Keratinocyte (primary cell): ENCODE results near the gene REEP3. TPM values are rescaled to one million over a fixed set of nuclear protein-coding genes. Genes with fewer than 3 reads are reported as not detected.

Experiments used
- DNase-seq: peaks from one replicate; pipeline ENCODE4 v3.0.0-alpha.2; 2011; ENCODE audit warnings: low read depth, missing footprints, low spot score
- FAIRE-seq: peaks from 2 replicates; lab custom pipeline; 2011; peaks lifted over from hg19 to GRCh38; lab: Jason Lieb, UNC
- H2AFZ ChIP-seq: 2 replicates; pipeline ENCODE4 v1.6.0; 2012; ENCODE audit warnings: low read length, control low read depth, inconsistent platforms; ENCODE audit not compliant: control insufficient read depth
- H3K27ac ChIP-seq: 2 replicates; pipeline ENCODE4 v1.5.1; 2011; ENCODE audit warnings: low read length; ENCODE audit not compliant: control insufficient read depth, insufficient read depth
- H3K27me3 ChIP-seq: 3 replicates; pipeline ENCODE4 v1.6.0; 2011; ENCODE audit warnings: low read length; ENCODE audit not compliant: control insufficient read depth, insufficient read depth; ENCODE audit errors: extremely low read depth
- H3K36me3 ChIP-seq, 2 experiments: 2 replicates in 1 of 2; 3 replicates in 1 of 2; pipeline ENCODE4 v1.5.1; 2011; ENCODE audit warnings: low read length in 2 of 2, mild to moderate bottlenecking in 1 of 2; ENCODE audit not compliant: control insufficient read depth in 2 of 2, insufficient read depth in 2 of 2; ENCODE audit errors: extremely low read depth in 1 of 2
- H3K4me1 ChIP-seq: 3 replicates; pipeline ENCODE4 v1.5.1; 2011; ENCODE audit warnings: low read length; ENCODE audit not compliant: control insufficient read depth, insufficient read depth; ENCODE audit errors: extremely low read depth
- H3K4me2 ChIP-seq: 3 replicates; pipeline ENCODE4 v1.6.0; 2011; ENCODE audit warnings: low read depth, low read length; ENCODE audit not compliant: control insufficient read depth, insufficient read depth; ENCODE audit errors: extremely low read depth
- H3K4me3 ChIP-seq, 3 experiments: fragments of 200-600 bp in 1 of 3; sonication (generic) in 1 of 3; 2 replicates in 2 of 3; 3 replicates in 1 of 3; pipeline ENCODE4 v1.5.1; 2011 to 2016; ENCODE audit warnings: low read length in 3 of 3, mild to moderate bottlenecking in 3 of 3, control low read depth in 2 of 3, inconsistent platforms in 1 of 3, low read depth in 1 of 3, mixed read lengths in 1 of 3, mixed run types in 1 of 3, moderate library complexity in 1 of 3; ENCODE audit not compliant: control insufficient read depth in 2 of 3, insufficient read depth in 2 of 3; ENCODE audit errors: extremely low read depth in 1 of 3
- H3K79me2 ChIP-seq: 2 replicates; pipeline ENCODE4 v1.6.0; 2012; ENCODE audit warnings: low read length; ENCODE audit not compliant: control insufficient read depth, insufficient read depth
- H3K9ac ChIP-seq: 3 replicates; pipeline ENCODE4 v1.6.0; 2011; ENCODE audit warnings: low read length; ENCODE audit not compliant: control insufficient read depth, insufficient read depth; ENCODE audit errors: extremely low read depth
- H3K9me1 ChIP-seq: 3 replicates; pipeline ENCODE4 v1.6.0; 2011; ENCODE audit warnings: low read length; ENCODE audit not compliant: control insufficient read depth, insufficient read depth; ENCODE audit errors: extremely low read depth
- H3K9me3 ChIP-seq: 2 replicates; pipeline ENCODE4 v1.5.1; 2012; ENCODE audit warnings: low read depth, low read length; ENCODE audit not compliant: control insufficient read depth
- H4K20me1 ChIP-seq: 3 replicates; pipeline ENCODE4 v1.6.0; 2011; ENCODE audit warnings: low read length; ENCODE audit not compliant: control insufficient read depth, insufficient read depth; ENCODE audit errors: extremely low read depth
- EZH2 ChIP-seq: IDR thresholded peaks from one replicate; pipeline ENCODE4 v1.6.1; 2012; ENCODE audit warnings: inconsistent platforms, mild to moderate bottlenecking, low read length, moderate library complexity
- dilution Hi-C: fragments of 300-500 bp; cut with MboI; formaldehyde crosslinking; loops from one replicate; pipeline ENCODE4 v1.7.0; 2020; ENCODE audit warnings: low sequenced_read_pairs; ENCODE audit not compliant: extremely low pct_ligation_motif_present
- polyA plus RNA-seq, 5 experiments: library from polyadenylated mRNA; depleted of rRNA in 3 of 5; stranded (reverse) in 3 of 5; stranded (forward) in 1 of 5; unstranded in 1 of 5; fragments of >200 nt; gene quantifications; 1 replicate in 1 of 5; 2 replicates in 3 of 5; 3 replicates in 1 of 5; pipeline versions ENCODE4 v1.2.1 to v1.2.3, GENCODE V29; 2011 to 2012; ENCODE audit warnings: missing spikeins in 2 of 5, low read depth in 1 of 5, low replicate concordance in 1 of 5
- TF ChIP-seq, protein P1 (sequence below), 3 experiments: IDR thresholded peaks in 1 of 3; conservative IDR thresholded peaks in 1 of 3; optimal IDR thresholded peaks in 1 of 3; 2 replicates in 2 of 3; 3 replicates in 1 of 3; pipeline versions ENCODE3 to v1.5.1; 2011; ENCODE audit warnings: low read length in 3 of 3, mild to moderate bottlenecking in 3 of 3, moderate library complexity in 2 of 3, control low read depth in 1 of 3, inconsistent platforms in 1 of 3; ENCODE audit not compliant: insufficient read depth in 2 of 3; ENCODE audit errors: extremely low read depth in 1 of 3

The REEP3 gene
- polyA plus RNA-seq, 1 donor (not counting 4 experiments of a cell fraction or from before 2014, with no cell fraction given), result 52.8 TPM

DNA sequence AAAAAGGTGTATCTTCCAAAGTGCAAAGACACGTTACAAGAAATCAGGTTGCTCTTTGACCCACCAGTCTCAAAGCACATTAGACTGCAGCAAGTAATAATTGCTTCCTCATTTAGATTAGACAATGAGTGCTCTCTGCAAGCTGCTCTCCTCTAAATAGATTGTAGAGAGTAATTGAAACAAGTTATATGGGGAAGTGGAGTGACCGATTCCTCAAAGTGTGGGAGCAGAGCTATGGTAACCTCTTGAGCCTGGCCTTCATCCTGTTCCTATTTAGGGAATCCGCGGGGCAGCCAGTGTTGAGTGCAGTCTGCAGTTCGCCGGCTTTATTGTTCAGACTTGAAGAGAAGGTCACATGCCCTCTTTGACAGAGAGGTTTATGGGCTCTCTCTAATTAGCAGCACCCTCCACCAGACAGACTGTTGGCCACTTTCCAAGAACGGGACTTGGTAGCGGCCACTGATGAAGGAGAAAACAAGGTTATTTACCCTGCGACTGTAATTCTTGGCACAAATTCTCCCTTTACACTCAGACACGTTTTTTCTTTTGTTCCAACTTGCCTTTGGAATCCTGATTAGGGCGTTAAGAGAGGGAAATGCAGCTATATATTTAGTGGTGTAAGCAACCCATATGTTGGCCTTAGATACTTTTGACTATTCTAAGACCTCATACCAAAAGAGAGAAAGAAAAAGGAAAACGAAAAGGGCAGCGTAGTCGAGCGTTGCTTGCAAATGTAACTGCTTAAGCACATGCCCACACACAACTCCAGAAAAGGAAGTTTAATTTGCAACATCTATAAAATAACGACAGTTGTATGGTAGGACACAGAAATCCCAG, 107.5 kb downstream of the REEP3 start:
- dilution Hi-C loops, result no loop called here
- H3K4me2 ChIP-seq, result peak overlapping the region; percentile 95
- H3K9me1 ChIP-seq, result no peaks in the 10 kb centered on the region
- H3K27me3 ChIP-seq, result no peaks in the 10 kb centered on the region
- TF ChIP-seq EZH2, result no peak
- TF ChIP-seq, protein P1, sequence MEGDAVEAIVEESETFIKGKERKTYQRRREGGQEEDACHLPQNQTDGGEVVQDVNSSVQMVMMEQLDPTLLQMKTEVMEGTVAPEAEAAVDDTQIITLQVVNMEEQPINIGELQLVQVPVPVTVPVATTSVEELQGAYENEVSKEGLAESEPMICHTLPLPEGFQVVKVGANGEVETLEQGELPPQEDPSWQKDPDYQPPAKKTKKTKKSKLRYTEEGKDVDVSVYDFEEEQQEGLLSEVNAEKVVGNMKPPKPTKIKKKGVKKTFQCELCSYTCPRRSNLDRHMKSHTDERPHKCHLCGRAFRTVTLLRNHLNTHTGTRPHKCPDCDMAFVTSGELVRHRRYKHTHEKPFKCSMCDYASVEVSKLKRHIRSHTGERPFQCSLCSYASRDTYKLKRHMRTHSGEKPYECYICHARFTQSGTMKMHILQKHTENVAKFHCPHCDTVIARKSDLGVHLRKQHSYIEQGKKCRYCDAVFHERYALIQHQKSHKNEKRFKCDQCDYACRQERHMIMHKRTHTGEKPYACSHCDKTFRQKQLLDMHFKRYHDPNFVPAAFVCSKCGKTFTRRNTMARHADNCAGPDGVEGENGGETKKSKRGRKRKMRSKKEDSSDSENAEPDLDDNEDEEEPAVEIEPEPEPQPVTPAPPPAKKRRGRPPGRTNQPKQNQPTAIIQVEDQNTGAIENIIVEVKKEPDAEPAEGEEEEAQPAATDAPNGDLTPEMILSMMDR (optimal IDR thresholded peaks at IDR 0.05 in 1 of 3, IDR thresholded peaks at IDR 0.05 in 1 of 3, conservative IDR thresholded peaks at IDR 0.05 in 1 of 3; ENCODE audit: extremely low read depth in 1 of 3, insufficient read depth in 2 of 3, low read length in 3 of 3), result no peak
- FAIRE-seq (peak; percentile 26), DNase-seq (no peak)
- no peaks in the 10 kb centered on the region for H4K20me1 ChIP-seq
- no peaks in the 10 kb centered on the region for H3K9me3 ChIP-seq
- no peaks in the 10 kb centered on the region for H3K36me3 ChIP-seq
- H3K4me1 ChIP-seq, result peaks cover 32% of the 10 kb centered on the region
- H3K9ac ChIP-seq, result peak overlapping the region; percentile 94
- H3K27ac ChIP-seq, result peak overlapping the region; percentile 97
- no peaks in the 10 kb centered on the region for H3K79me2 ChIP-seq
- H2AFZ ChIP-seq, result peak overlapping the region; percentile 69
- peak overlapping the region in 2 of 3 experiments; percentile 54 to 83 for H3K4me3 ChIP-seq

DNA sequence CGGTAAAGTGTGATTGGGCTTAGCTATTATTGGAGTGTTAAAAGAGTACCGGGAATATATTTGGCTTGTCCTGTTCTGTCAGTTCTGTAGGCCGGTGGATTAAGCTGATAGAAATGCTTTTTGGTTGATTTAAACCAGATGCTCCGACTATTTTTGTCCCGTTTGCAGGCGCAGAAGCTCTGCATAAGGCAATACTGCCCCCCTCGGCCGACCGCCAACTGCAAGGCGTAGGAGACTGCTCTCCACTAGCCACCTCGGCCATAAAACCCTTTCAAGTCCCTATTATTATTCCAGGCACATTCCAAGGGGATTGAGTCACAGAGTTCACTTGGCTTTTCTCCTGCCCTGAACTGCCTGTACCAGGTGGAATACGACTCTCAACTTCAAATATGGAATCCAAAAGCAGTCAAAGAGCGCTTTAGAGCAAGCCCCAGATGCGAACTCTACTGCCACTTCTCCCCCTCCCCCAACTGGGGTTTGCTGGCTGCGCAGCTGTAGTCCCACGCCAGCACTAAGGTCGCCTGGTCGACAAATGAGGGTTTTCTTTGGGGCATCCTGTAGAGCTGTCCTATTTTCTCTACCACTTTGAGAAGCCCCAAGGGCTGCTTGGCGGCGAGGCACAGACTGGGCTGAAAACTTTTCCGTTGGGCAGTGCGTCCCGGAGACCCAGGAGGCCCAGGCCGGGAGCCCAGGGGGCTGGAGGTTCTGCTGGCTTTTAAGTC, 108.3 kb downstream of the REEP3 start:
- TF ChIP-seq, protein P1 (optimal IDR thresholded peaks at IDR 0.05 in 1 of 3, IDR thresholded peaks at IDR 0.05 in 1 of 3, conservative IDR thresholded peaks at IDR 0.05 in 1 of 3; ENCODE audit: extremely low read depth in 1 of 3, insufficient read depth in 2 of 3, low read length in 3 of 3), result peak; percentile 74 to 94 (median 88)
- TF ChIP-seq EZH2, result no peak
- H3K9me1 ChIP-seq, result no peaks in the 10 kb centered on the region
- no peaks in the 10 kb centered on the region for H4K20me1 ChIP-seq
- dilution Hi-C loops, result no loop called here
- H3K4me3 ChIP-seq, result peak overlapping the region; percentile 48 to 83 (median 72)
- no peaks in the 10 kb centered on the region for H3K36me3 ChIP-seq
- H3K27me3 ChIP-seq, result no peaks in the 10 kb centered on the region
- peak overlapping the region; percentile 69 for H2AFZ ChIP-seq
- peak overlapping the region; percentile 97 for H3K27ac ChIP-seq
- FAIRE-seq, result peak; percentile 87
- H3K9ac ChIP-seq, result peak overlapping the region; percentile 94
- H3K4me1 ChIP-seq, result peaks cover 32% of the 10 kb centered on the region
- H3K4me2 ChIP-seq, result peak overlapping the region; percentile 95
- peak; percentile 85 for DNase-seq
- H3K9me3 ChIP-seq, result no peaks in the 10 kb centered on the region
- H3K79me2 ChIP-seq, result no peaks in the 10 kb centered on the region
